ENCODE results near the gene SLC2A11.
"Not testable (repeated sequence)": the region's sequence is repeated elsewhere in the genome, so short reads cannot be mapped to it uniquely, and the experiment has no call there.

Gene SLC2A11

GRCh38 chr22:23847991-23848864 lies 9.4 kb upstream of the SLC2A11 start:
- no peak for DNase-seq

GRCh38 chr22:23849009-23850006 lies 8.4 kb upstream of the SLC2A11 start:
- DNase-seq: peak; percentile 90 to 92

GRCh38 chr22:23850136-23850611 lies 7.5 kb upstream of the SLC2A11 start:
- no peak for DNase-seq

- DNase-seq: peak in 1 of 2 donors; percentile 24
Measured at GRCh38 chr22:23856721-23857605, 712 bp upstream of the SLC2A11 start.

- DNase-seq: no peak
Measured at GRCh38 chr22:23858484-23858815, 775 bp downstream of the SLC2A11 start.

GRCh38 chr22:23859201-23859600 lies 1.5 kb downstream of the SLC2A11 start:
- DNase-seq: no peak

GRCh38 chr22:23860187-23860586 lies 2.5 kb downstream of the SLC2A11 start:
- DNase-seq: not testable (repeated sequence)

- peak; percentile 28 to 31 for DNase-seq
Measured at GRCh38 chr22:23862103-23862502, 4.4 kb downstream of the SLC2A11 start.

GRCh38 chr22:23864499-23865154 lies 7.0 kb downstream of the SLC2A11 start:
- not testable (repeated sequence) for DNase-seq

GRCh38 chr22:23868580-23868979 lies 10.9 kb downstream of the SLC2A11 start:
- DNase-seq: no peak

- DNase-seq: no peak
Measured at GRCh38 chr22:23874871-23875270, 17.2 kb downstream of the SLC2A11 start.

- no peak for DNase-seq
Measured at GRCh38 chr22:23875801-23876200, 18.1 kb downstream of the SLC2A11 start.

- DNase-seq: no peak
Measured at GRCh38 chr22:23877566-23877965, 19.9 kb downstream of the SLC2A11 start.

GRCh38 chr22:23878219-23878618 lies 20.5 kb downstream of the SLC2A11 start:
- no peak for DNase-seq

GRCh38 chr22:23882370-23882769 lies 24.7 kb downstream of the SLC2A11 start:
- DNase-seq: no peak

- DNase-seq: no peak
Measured at GRCh38 chr22:23883658-23884057, 26.0 kb downstream of the SLC2A11 start.

- DNase-seq: no peak
Measured at GRCh38 chr22:23884140-23884539, 26.5 kb downstream of the SLC2A11 start.

- no peak for DNase-seq
Measured at GRCh38 chr22:23888615-23889401, 31.1 kb downstream of the SLC2A11 start.

GRCh38 chr22:23889620-23890019 lies 31.9 kb downstream of the SLC2A11 start:
- DNase-seq: no peak

- DNase-seq: no peak
Measured at GRCh38 chr22:23891726-23892125, 34.1 kb downstream of the SLC2A11 start.

- DNase-seq: no peak
Measured at GRCh38 chr22:23892130-23892529, 34.5 kb downstream of the SLC2A11 start.
